ENCODE measurements around the gene VPS37B. TPM values are rescaled to one million over a fixed set of nuclear protein-coding genes. Genes with fewer than 3 reads are reported as not detected.

The VPS37B gene
- total and polyA plus RNA-seq, 2 experiments from 2014 or later: 31.7 to 47.3 TPM

- Histone ChIP-seq H3K36me3 (peaks cover 9% of the 10 kb centered on the region), H3K27me3 (no peaks in the 10 kb centered on the region), H3K4me1 (ENCODE audit: low read depth) (no peaks in the 10 kb centered on the region), H3K9me3 (ENCODE audit: low read depth) (no peaks in the 10 kb centered on the region), H3K27ac (peak overlapping the region; percentile 39), H3K4me3 (no peak overlapping the region)
- DNase-seq (ENCODE audit: low read depth in 1 of 2, low spot score in 1 of 2): no peak
- TF ChIP-seq, protein P1, sequence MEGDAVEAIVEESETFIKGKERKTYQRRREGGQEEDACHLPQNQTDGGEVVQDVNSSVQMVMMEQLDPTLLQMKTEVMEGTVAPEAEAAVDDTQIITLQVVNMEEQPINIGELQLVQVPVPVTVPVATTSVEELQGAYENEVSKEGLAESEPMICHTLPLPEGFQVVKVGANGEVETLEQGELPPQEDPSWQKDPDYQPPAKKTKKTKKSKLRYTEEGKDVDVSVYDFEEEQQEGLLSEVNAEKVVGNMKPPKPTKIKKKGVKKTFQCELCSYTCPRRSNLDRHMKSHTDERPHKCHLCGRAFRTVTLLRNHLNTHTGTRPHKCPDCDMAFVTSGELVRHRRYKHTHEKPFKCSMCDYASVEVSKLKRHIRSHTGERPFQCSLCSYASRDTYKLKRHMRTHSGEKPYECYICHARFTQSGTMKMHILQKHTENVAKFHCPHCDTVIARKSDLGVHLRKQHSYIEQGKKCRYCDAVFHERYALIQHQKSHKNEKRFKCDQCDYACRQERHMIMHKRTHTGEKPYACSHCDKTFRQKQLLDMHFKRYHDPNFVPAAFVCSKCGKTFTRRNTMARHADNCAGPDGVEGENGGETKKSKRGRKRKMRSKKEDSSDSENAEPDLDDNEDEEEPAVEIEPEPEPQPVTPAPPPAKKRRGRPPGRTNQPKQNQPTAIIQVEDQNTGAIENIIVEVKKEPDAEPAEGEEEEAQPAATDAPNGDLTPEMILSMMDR (IDR thresholded peaks at IDR 0.05; ENCODE audit: low read depth, low read length): no peak
Measured at GRCh38 chr12:122862872-122863701, 32.8 kb downstream of the VPS37B start.

GRCh38 chr12:122862110-122862634, 33.8 kb downstream of the VPS37B start:
- Histone ChIP-seq H3K27me3 (no peaks in the 10 kb centered on the region), H3K4me1 (ENCODE audit: low read depth) (no peaks in the 10 kb centered on the region), H3K27ac (peak overlapping the region; percentile 19), H3K36me3 (peaks cover 9% of the 10 kb centered on the region), H3K4me3 (no peak overlapping the region), H3K9me3 (ENCODE audit: low read depth) (no peaks in the 10 kb centered on the region)
- TF ChIP-seq, protein P1 (IDR thresholded peaks at IDR 0.05; ENCODE audit: low read depth, low read length): no peak
- no peak for DNase-seq (ENCODE audit: low read depth in 1 of 2, low spot score in 1 of 2)

GRCh38 chr12:122861587-122861970, 34.3 kb downstream of the VPS37B start:
- Histone ChIP-seq H3K4me3 (no peak overlapping the region), H3K4me1 (ENCODE audit: low read depth) (no peaks in the 10 kb centered on the region), H3K9me3 (ENCODE audit: low read depth) (no peaks in the 10 kb centered on the region), H3K27ac (peak overlapping the region; percentile 19), H3K27me3 (no peaks in the 10 kb centered on the region), H3K36me3 (peaks cover 5% of the 10 kb centered on the region)
- DNase-seq (ENCODE audit: low read depth in 1 of 2, low spot score in 1 of 2): no peak
- TF ChIP-seq, protein P1 (IDR thresholded peaks at IDR 0.05; ENCODE audit: low read depth, low read length): no peak

GRCh38 chr12:122860854-122861586, 34.9 kb downstream of the VPS37B start:
- no peaks in the 10 kb centered on the region for H3K36me3 ChIP-seq
- H3K9me3 ChIP-seq (ENCODE audit: low read depth): no peaks in the 10 kb centered on the region
- TF ChIP-seq, protein P1 (IDR thresholded peaks at IDR 0.05; ENCODE audit: low read depth, low read length): no peak
- H3K27ac ChIP-seq: no peak overlapping the region
- no peaks in the 10 kb centered on the region for H3K4me1 ChIP-seq (ENCODE audit: low read depth)
- no peaks in the 10 kb centered on the region for H3K27me3 ChIP-seq
- no peak overlapping the region for H3K4me3 ChIP-seq
- DNase-seq (ENCODE audit: low read depth in 1 of 2, low spot score in 1 of 2): no peak

- H3K4me1 ChIP-seq (ENCODE audit: low read depth): no peaks in the 10 kb centered on the region
Measured at GRCh38 chr12:122860040-122860853, 35.7 kb downstream of the VPS37B start.

More at GRCh38 chr12:122860040-122860853, 35.7 kb downstream of the VPS37B start:
- Histone ChIP-seq H3K27me3 (no peaks in the 10 kb centered on the region), H3K36me3 (no peaks in the 10 kb centered on the region), H3K4me3 (no peak overlapping the region), H3K27ac (no peak overlapping the region), H3K9me3 (ENCODE audit: low read depth) (no peaks in the 10 kb centered on the region)
- TF ChIP-seq, protein P1 (IDR thresholded peaks at IDR 0.05; ENCODE audit: low read depth, low read length): peak; percentile 86
- DNase-seq (ENCODE audit: low read depth in 1 of 2, low spot score in 1 of 2): peak; percentile 86 to 87
